Lower lobe of right lung (tissue), 2 donors: ENCODE results near the gene KIF2B. TPM values are rescaled to one million over a fixed set of nuclear protein-coding genes. Genes with fewer than 3 reads are reported as not detected.

Source experiments
- ATAC-seq, 2 donors: fragments of 200-7000 bp; cut with Tn5 transposase; one replicate each; pipeline ENCODE4 v1.9.1; 2020 to 2022; ENCODE audit warnings: mild to moderate bottlenecking in 2 of 2, moderate library complexity in 2 of 2
- DNase-seq: peaks from one replicate; pipeline ENCODE4 v3.0.0-alpha.2; 2020
- H3K27ac ChIP-seq: fragments of 200-600 bp; one replicate; pipeline ENCODE4 v1.8.0; 2022
- H3K27me3 ChIP-seq: fragments of 200-600 bp; one replicate; pipeline ENCODE4 v1.8.0; 2022; ENCODE audit warnings: low read depth
- H3K36me3 ChIP-seq: fragments of 200-600 bp; one replicate; pipeline ENCODE4 v1.8.0; 2022; ENCODE audit warnings: mild to moderate bottlenecking
- H3K4me1 ChIP-seq: fragments of 200-600 bp; one replicate; pipeline ENCODE4 v1.8.0; 2022
- H3K4me3 ChIP-seq: fragments of 200-600 bp; one replicate; pipeline ENCODE4 v1.8.0; 2022; ENCODE audit warnings: mild to moderate bottlenecking
- H3K9me3 ChIP-seq: fragments of 200-600 bp; one replicate; pipeline ENCODE4 v1.8.0; 2022
- CTCF ChIP-seq: fragments of 200-600 bp; IDR thresholded peaks from one replicate; pipeline ENCODE4 v1.8.0; 2022; ENCODE audit warnings: antibody characterized with exemption, mild to moderate bottlenecking
- intact Hi-C: fragments of 100-400 bp; cut with DNase I; formaldehyde crosslinking; loops from one replicate; pipeline ENCODE4 v1.11.0; 2022
- long read RNA-seq: library from polyadenylated mRNA; unstranded; transcript quantifications from one replicate; pipeline ENCODE4 v2.0.0, GENCODE V29; 2021
- total RNA-seq: library from RNA; stranded (reverse); fragmentation: NEBNext Ultra II Directional; extraction: Animal tissue kit (Norgen Biotek cat#: 25700); gene quantifications from one replicate; pipeline ENCODE4 v1.2.1, GENCODE V29; 2021
- donor health status: DM: no; HTN: yes; CAD: no; lungs with severe emphysema.

KIF2B gene
- not detected for total RNA-seq
- long read RNA-seq = 0 reads

GRCh38 chr17:53822764-53823163 is at the start of gene KIF2B:
Gene KIF2B, plus strand, starts transcription at chr17:53822927. Its CDS starts 107 bp downstream, at chr17:53823034.
- Histone ChIP-seq H3K36me3 (no peaks in the 10 kb centered on the region), H3K27me3 (no peaks in the 10 kb centered on the region), H3K4me1 (no peaks in the 10 kb centered on the region), H3K27ac (no peak within 1 kb of the TSS), H3K9me3 (no peaks in the 10 kb centered on the region), H3K4me3 (no peak within 1 kb of the TSS)
- TF ChIP-seq CTCF = no peak
- no peak for ATAC-seq
- intact Hi-C loops = no loop called here
- peak; percentile 26 for DNase-seq

GRCh38 chr17:53780320-53780719 is 42.4 kb upstream of the KIF2B start:
- DNase-seq = no peak
- Histone ChIP-seq H3K9me3 (no peaks in the 10 kb centered on the region), H3K4me3 (no peak overlapping the region), H3K27ac (no peak overlapping the region), H3K36me3 (no peaks in the 10 kb centered on the region), H3K27me3 (no peaks in the 10 kb centered on the region), H3K4me1 (no peaks in the 10 kb centered on the region)
- ATAC-seq = no peak
- TF ChIP-seq CTCF = no peak
- intact Hi-C loops = no loop called here

- Histone ChIP-seq H3K36me3 (no peaks in the 10 kb centered on the region), H3K27me3 (no peaks in the 10 kb centered on the region), H3K9me3 (no peaks in the 10 kb centered on the region), H3K4me1 (no peaks in the 10 kb centered on the region), H3K27ac (no peak overlapping the region), H3K4me3 (no peak overlapping the region)
- ATAC-seq (peak in 1 of 2 donors; percentile 19), DNase-seq (no peak)
- intact Hi-C loops = no loop called here
- TF ChIP-seq CTCF = no peak
Observed at GRCh38 chr17:53791551-53791950, 31.2 kb upstream of the KIF2B start.

GRCh38 chr17:53792451-53792850 is 30.3 kb upstream of the KIF2B start:
- intact Hi-C loops = no loop called here
- DNase-seq = no peak
- ATAC-seq = peak in 1 of 2 donors; percentile 11

GRCh38 chr17:53792997-53793396 is 29.7 kb upstream of the KIF2B start:
- H3K4me1 ChIP-seq = no peaks in the 10 kb centered on the region
- DNase-seq = no peak
- no peaks in the 10 kb centered on the region for H3K27me3 ChIP-seq
- H3K27ac ChIP-seq = no peak overlapping the region
- intact Hi-C loops = no loop called here
- no peak overlapping the region for H3K4me3 ChIP-seq
- ATAC-seq = no peak
- TF ChIP-seq CTCF = no peak
- H3K9me3 ChIP-seq = no peaks in the 10 kb centered on the region
- no peaks in the 10 kb centered on the region for H3K36me3 ChIP-seq

More at GRCh38 chr17:53792451-53792850, 30.3 kb upstream of the KIF2B start:
- Histone ChIP-seq H3K9me3 (no peaks in the 10 kb centered on the region), H3K27me3 (no peaks in the 10 kb centered on the region), H3K27ac (no peak overlapping the region), H3K4me3 (no peak overlapping the region), H3K36me3 (no peaks in the 10 kb centered on the region), H3K4me1 (no peaks in the 10 kb centered on the region)
- no peak for TF ChIP-seq CTCF

GRCh38 chr17:53794875-53795274 is 27.9 kb upstream of the KIF2B start:
- Histone ChIP-seq H3K4me1 (no peaks in the 10 kb centered on the region), H3K9me3 (no peaks in the 10 kb centered on the region), H3K27ac (no peak overlapping the region), H3K4me3 (no peak overlapping the region), H3K36me3 (no peaks in the 10 kb centered on the region), H3K27me3 (no peaks in the 10 kb centered on the region)
- intact Hi-C loops = no loop called here
- DNase-seq (no peak), ATAC-seq (no peak)
- no peak for TF ChIP-seq CTCF
